ENCODE results near the gene C2orf42. TPM values are rescaled to one million over a fixed set of nuclear protein-coding genes. Genes with fewer than 3 reads are reported as not detected.
"Not testable (repeated sequence)": the region's sequence is repeated elsewhere in the genome, so short reads cannot be mapped to it uniquely, and the experiment has no call there.

C2orf42 gene
- total RNA-seq, 1 donor from 2014 or later, result 17.9 TPM

GRCh38 chr2:70182689-70183088 lies 8.1 kb downstream of the C2orf42 start:
- no peak for FAIRE-seq
- DNase-seq (ENCODE audit: low read depth), result no peak
- H3K36me3 ChIP-seq (ENCODE audit: control insufficient read depth, insufficient read depth, low read length), result peaks cover 6% of the 10 kb centered on the region
- no peaks in the 10 kb centered on the region for H3K27me3 ChIP-seq (ENCODE audit: control insufficient read depth, insufficient read depth, low read length)
- no peak overlapping the region for H3K4me3 ChIP-seq (ENCODE audit: low read depth, low read length)
- no peak for TF ChIP-seq CTCF (IDR thresholded peaks at IDR 0.05; ENCODE audit: insufficient read depth, low read length, severe bottlenecking)

- H3K4me3 ChIP-seq (ENCODE audit: low read depth, low read length), result no peak overlapping the region
- FAIRE-seq (no peak), DNase-seq (ENCODE audit: low read depth) (no peak)
- H3K36me3 ChIP-seq (ENCODE audit: control insufficient read depth, insufficient read depth, low read length), result peaks cover 9% of the 10 kb centered on the region
- H3K27me3 ChIP-seq (ENCODE audit: control insufficient read depth, insufficient read depth, low read length), result no peaks in the 10 kb centered on the region
- no peak for TF ChIP-seq CTCF (IDR thresholded peaks at IDR 0.05; ENCODE audit: insufficient read depth, low read length, severe bottlenecking)
Measured at GRCh38 chr2:70181363-70181956, 9.4 kb downstream of the C2orf42 start.

- Histone ChIP-seq H3K4me3 (ENCODE audit: low read depth, low read length) (no peak overlapping the region), H3K36me3 (ENCODE audit: control insufficient read depth, insufficient read depth, low read length) (peaks cover 5% of the 10 kb centered on the region), H3K27me3 (ENCODE audit: control insufficient read depth, insufficient read depth, low read length) (no peaks in the 10 kb centered on the region)
- no peak for TF ChIP-seq CTCF (IDR thresholded peaks at IDR 0.05; ENCODE audit: insufficient read depth, low read length, severe bottlenecking)
- FAIRE-seq (no peak), DNase-seq (ENCODE audit: low read depth) (peak; percentile 35)
Measured at GRCh38 chr2:70173520-70173919, 17.3 kb downstream of the C2orf42 start.

GRCh38 chr2:70169654-70170245 lies 21.1 kb downstream of the C2orf42 start:
- not testable (repeated sequence) for H3K36me3 ChIP-seq (ENCODE audit: control insufficient read depth, insufficient read depth, low read length); H3K4me3 ChIP-seq (ENCODE audit: low read depth, low read length); DNase-seq (ENCODE audit: low read depth); FAIRE-seq; H3K27me3 ChIP-seq (ENCODE audit: control insufficient read depth, insufficient read depth, low read length)

- FAIRE-seq (no peak), DNase-seq (ENCODE audit: low read depth) (peak; percentile 68)
- TF ChIP-seq CTCF (IDR thresholded peaks at IDR 0.05; ENCODE audit: insufficient read depth, low read length, severe bottlenecking), result no peak
- Histone ChIP-seq H3K4me3 (ENCODE audit: low read depth, low read length) (no peak overlapping the region), H3K27me3 (ENCODE audit: control insufficient read depth, insufficient read depth, low read length) (no peaks in the 10 kb centered on the region), H3K36me3 (ENCODE audit: control insufficient read depth, insufficient read depth, low read length) (peaks cover 3% of the 10 kb centered on the region)
Measured at GRCh38 chr2:70161069-70161534, 29.7 kb downstream of the C2orf42 start.

- no peak for FAIRE-seq
- Histone ChIP-seq H3K4me3 (ENCODE audit: low read depth, low read length) (no peak overlapping the region), H3K27me3 (ENCODE audit: control insufficient read depth, insufficient read depth, low read length) (no peaks in the 10 kb centered on the region), H3K36me3 (ENCODE audit: control insufficient read depth, insufficient read depth, low read length) (peaks cover 3% of the 10 kb centered on the region)
- no peak for TF ChIP-seq CTCF (IDR thresholded peaks at IDR 0.05; ENCODE audit: insufficient read depth, low read length, severe bottlenecking)
- no peak for DNase-seq (ENCODE audit: low read depth)
Measured at GRCh38 chr2:70160545-70160944, 30.3 kb downstream of the C2orf42 start.

GRCh38 chr2:70149130-70149686 lies 41.6 kb downstream of the C2orf42 start:
- H3K27me3 ChIP-seq (ENCODE audit: control insufficient read depth, insufficient read depth, low read length); FAIRE-seq; H3K36me3 ChIP-seq (ENCODE audit: control insufficient read depth, insufficient read depth, low read length); H3K4me3 ChIP-seq (ENCODE audit: low read depth, low read length); DNase-seq (ENCODE audit: low read depth): not testable (repeated sequence)

- not testable (repeated sequence) for H3K27me3 ChIP-seq (ENCODE audit: control insufficient read depth, insufficient read depth, low read length); DNase-seq (ENCODE audit: low read depth); FAIRE-seq; H3K36me3 ChIP-seq (ENCODE audit: control insufficient read depth, insufficient read depth, low read length); H3K4me3 ChIP-seq (ENCODE audit: low read depth, low read length)
Measured at GRCh38 chr2:70148211-70148760, 42.5 kb downstream of the C2orf42 start.
